TTC549 (cell line): ENCODE measurements around the gene NUAK2.

Source experiments
- FAIRE-seq: peaks from 2 replicates; lab custom pipeline; 2012; peaks lifted over from hg19 to GRCh38; lab: Jason Lieb, UNC

The NUAK2 gene

GRCh38 chr1:205255941-205256780 lies 65.4 kb downstream of the NUAK2 start:
- FAIRE-seq: peak; percentile 89
